Stomach (tissue), 19 donors: ENCODE results near the gene ATP5MC2. TPM values are rescaled to one million over a fixed set of nuclear protein-coding genes. Genes with fewer than 3 reads are reported as not detected.
A peak's percentile ranks its signal among the peaks of the same experiment; 100 is the strongest.

Source experiments
- DNase-seq, 2 donors: peaks; one replicate each; pipeline versions ENCODE4 v3.0.0 to v3.0.0-alpha.2; 2013 to 2019
- H3K27ac ChIP-seq, 5 donors: fragments of 200-600 bp in 4 of 5; sonication (generic) in 4 of 5; one replicate each; pipeline ENCODE4 v1.5.1; 2013 to 2019; ENCODE audit warnings: mild to moderate bottlenecking in 1 of 5, moderate library complexity in 1 of 5
- H3K27me3 ChIP-seq, 3 donors: fragments of 200-600 bp; sonication (generic); one replicate each; pipeline ENCODE4 v1.5.1; 2017 to 2019; ENCODE audit warnings: mixed run types in 1 of 3
- H3K36me3 ChIP-seq, 4 donors: fragments of 200-600 bp; sonication (generic); 1 replicate in 3 of 4; 2 replicates in 1 of 4; pipeline ENCODE4 v1.5.1; 2016 to 2019
- H3K4me1 ChIP-seq, 4 donors: fragments of 200-600 bp; sonication (generic); one replicate each; pipeline ENCODE4 v1.5.1; 2016 to 2019
- H3K4me3 ChIP-seq, 4 donors: fragments of 200-600 bp; sonication (generic) in 3 of 4; one replicate each; pipeline ENCODE4 v1.5.1; 2016 to 2019; ENCODE audit warnings: mild to moderate bottlenecking in 1 of 4
- H3K9me3 ChIP-seq, 4 donors: fragments of 200-600 bp; sonication (generic); one replicate each; pipeline ENCODE4 v1.5.1; 2016 to 2019
- EP300 ChIP-seq: sonication (generic); formaldehyde crosslinking; IDR thresholded peaks from one replicate; pipeline ENCODE4 v1.6.1; 2017; ENCODE audit warnings: antibody characterized with exemption
- POLR2A ChIP-seq, 4 donors: fragments of 450-650 bp; IDR thresholded peaks; one replicate each; pipeline ENCODE4 v1.6.1; 2016; ENCODE audit warnings: antibody characterized with exemption in 4 of 4, control low read depth in 2 of 4, mild to moderate bottlenecking in 1 of 4, moderate library complexity in 1 of 4
- POLR2AphosphoS5 ChIP-seq, 3 donors: sonication (generic); formaldehyde crosslinking; IDR thresholded peaks; one replicate each; pipeline ENCODE4 v1.6.1; 2016; ENCODE audit warnings: antibody characterized with exemption in 3 of 3
- WGBS, 5 donors: extraction: QIAGEN DNeasy Blood & Tissue Kit in 3 of 5; methylation state at CpG; one replicate each; pipeline versions ENCODE4 v1.1.5 to v1.1.7; 2013 to 2018; 5-methylcytosine and 5-hydroxymethylcytosine counted together
- intact Hi-C: fragments of 100-400 bp; cut with DNase I; formaldehyde crosslinking; loops from one replicate; pipeline ENCODE4 v1.15.1; 2023; ENCODE audit warnings: low total_unique reads
- long read RNA-seq, 10 donors: transcript quantifications; one replicate each; lab custom pipeline, GENCODE V29; 2026
- polyA plus RNA-seq, 3 donors: library from polyadenylated mRNA; stranded (reverse); fragments of 200-250 nt; gene quantifications; one replicate each; pipeline ENCODE4 v1.2.3, GENCODE V29; 2013
- total RNA-seq, 5 donors: library from RNA; depleted of rRNA; stranded (reverse); fragments of >200 nt; gene quantifications; one replicate each; pipeline versions ENCODE4 v1.1.0 to v1.2.3, GENCODE V29; 2014 to 2016
- TF ChIP-seq, protein P1 (sequence below), 7 experiments: fragments of 450-650 bp in 4 of 7; fragments of 200-600 bp in 3 of 7; sonication (generic) in 3 of 7; IDR thresholded peaks; one replicate each; pipeline ENCODE4 v1.5.1; 2016 to 2019; ENCODE audit warnings: antibody characterized with exemption in 7 of 7, control low read depth in 2 of 7, mild to moderate bottlenecking in 1 of 7
- donor health status: healthy with polysubstance abuse.
- donor health status: Bipolar disorder and iron deficiency.
- donor health status: healthy.

ATP5MC2 gene
- 100 to 1,000 TPM in 3 of 5 donors, 10 to 100 TPM in 2; 75.0 to 255 (median 241) TPM for total RNA-seq
- polyA plus RNA-seq, result 100 to 1,000 TPM; 517 to 864 (median 543) TPM
- long read RNA-seq, donor 1, transcript ATP5MC2-203 (4 exons, 1,976 nt), result minor isoform, 33 of 188 reads
- long read RNA-seq, donor 1, transcript ATP5MC2-202 (5 exons, 878 nt), result major isoform, 79 of 188 reads
- long read RNA-seq, donor 1, partial matches to known transcripts, result 74 of 188 reads
- long read RNA-seq, donor 1, other reads (novel, unspliced or antisense), result 0 of 188 reads
- long read RNA-seq, donor 2, transcript ATP5MC2-203 (4 exons, 1,976 nt), result minor isoform, 42 of 222 reads
- long read RNA-seq, donor 2, transcript ATP5MC2-202 (5 exons, 878 nt), result major isoform, 115 of 222 reads
- long read RNA-seq, donor 2, partial matches to known transcripts, result 54 of 222 reads
- long read RNA-seq, donor 2, other reads (novel, unspliced or antisense), result 8 of 222 reads
- long read RNA-seq, donor 3, transcript ATP5MC2-203 (4 exons, 1,976 nt), result minor isoform, 35 of 332 reads
- long read RNA-seq, donor 3, transcript ATP5MC2-202 (5 exons, 878 nt), result major isoform, 124 of 332 reads
- long read RNA-seq, donor 3, partial matches to known transcripts, result 163 of 332 reads
- long read RNA-seq, donor 3, other reads (novel, unspliced or antisense), result 8 of 332 reads
- long read RNA-seq, donor 4, transcript ATP5MC2-202 (5 exons, 878 nt), result major isoform, 35 of 58 reads
- long read RNA-seq, donor 4, transcript ATP5MC2-203 (4 exons, 1,976 nt), result minor isoform, 6 of 58 reads
- long read RNA-seq, donor 4, partial matches to known transcripts, result 17 of 58 reads
- long read RNA-seq, donor 4, other reads (novel, unspliced or antisense), result 0 of 58 reads
- long read RNA-seq, donor 5, transcript ATP5MC2-202 (5 exons, 878 nt), result major isoform, 219 of 459 reads
- long read RNA-seq, donor 5, transcript ATP5MC2-203 (4 exons, 1,976 nt), result minor isoform, 47 of 459 reads
- long read RNA-seq, donor 5, partial matches to known transcripts, result 185 of 459 reads
- long read RNA-seq, donor 5, other reads (novel, unspliced or antisense), result 6 of 459 reads
- long read RNA-seq, donor 6, transcript ATP5MC2-202 (5 exons, 878 nt), result major isoform, 416 of 779 reads
- long read RNA-seq, donor 6, transcript ATP5MC2-203 (4 exons, 1,976 nt), result minor isoform, 131 of 779 reads
- long read RNA-seq, donor 6, partial matches to known transcripts, result 207 of 779 reads
- long read RNA-seq, donor 6, other reads (novel, unspliced or antisense), result 23 of 779 reads
- long read RNA-seq, donor 7, transcript ATP5MC2-202 (5 exons, 878 nt), result major isoform, 244 of 622 reads
- long read RNA-seq, donor 7, transcript ATP5MC2-203 (4 exons, 1,976 nt), result minor isoform, 65 of 622 reads
- long read RNA-seq, donor 7, partial matches to known transcripts, result 301 of 622 reads
- long read RNA-seq, donor 7, other reads (novel, unspliced or antisense), result 10 of 622 reads
- long read RNA-seq, donor 8, transcript ATP5MC2-203 (4 exons, 1,976 nt), result minor isoform, 62 of 567 reads
- long read RNA-seq, donor 8, transcript ATP5MC2-202 (5 exons, 878 nt), result major isoform, 234 of 567 reads
- long read RNA-seq, donor 8, partial matches to known transcripts, result 256 of 567 reads
- long read RNA-seq, donor 8, other reads (novel, unspliced or antisense), result 15 of 567 reads
- long read RNA-seq, donor 9, transcript ATP5MC2-202 (5 exons, 878 nt), result major isoform, 267 of 700 reads
- long read RNA-seq, donor 9, transcript ATP5MC2-203 (4 exons, 1,976 nt), result minor isoform, 51 of 700 reads
- long read RNA-seq, donor 9, partial matches to known transcripts, result 364 of 700 reads
- long read RNA-seq, donor 9, other reads (novel, unspliced or antisense), result 14 of 700 reads
- long read RNA-seq, donor 10, transcript ATP5MC2-202 (5 exons, 878 nt), result major isoform, 99 of 210 reads
- long read RNA-seq, donor 10, transcript ATP5MC2-203 (4 exons, 1,976 nt), result minor isoform, 30 of 210 reads
- long read RNA-seq, donor 10, partial matches to known transcripts, result 80 of 210 reads
- long read RNA-seq, donor 10, other reads (novel, unspliced or antisense), result 0 of 210 reads

GRCh38 chr12:53675701-53676607, at the start of gene ATP5MC2:
ATP5MC2 (minus strand) TSS chr12:53676083; CDS start chr12:53672614, 3,469 bp downstream.
- intact Hi-C loops, result loop anchor here (5.0 to 10.0 kb wide), 2 partner anchors 61 to 129 kb away; no protein-coding TSS in a partner anchor
- Histone ChIP-seq H3K4me3 (peak within 1 kb of the TSS; percentile 56 to 81 (median 61)), H3K27ac (peak within 1 kb of the TSS; percentile 83 to 94 (median 87)), H3K9me3 (no peaks in the 10 kb centered on the region), H3K27me3 (peaks cover 0 to 4% (median 0%) of the 10 kb centered on the region in 3 donors), H3K36me3 (peaks cover 15 to 32% (median 26%) of the 10 kb centered on the region in 4 donors), H3K4me1 (peaks cover 16 to 61% (median 45%) of the 10 kb centered on the region in 4 donors)
- 0 to 1% (median 1%) methylated on average over 42 to 61 of the region's 61 CpGs for WGBS, 5 donors
- peak; percentile 98 to 100 for DNase-seq
- TF ChIP-seq POLR2AphosphoS5 (IDR thresholded peaks at IDR 0.05) (peak; percentile 70 to 96 (median 75)), EP300 (no peak)
- TF ChIP-seq, protein P1, sequence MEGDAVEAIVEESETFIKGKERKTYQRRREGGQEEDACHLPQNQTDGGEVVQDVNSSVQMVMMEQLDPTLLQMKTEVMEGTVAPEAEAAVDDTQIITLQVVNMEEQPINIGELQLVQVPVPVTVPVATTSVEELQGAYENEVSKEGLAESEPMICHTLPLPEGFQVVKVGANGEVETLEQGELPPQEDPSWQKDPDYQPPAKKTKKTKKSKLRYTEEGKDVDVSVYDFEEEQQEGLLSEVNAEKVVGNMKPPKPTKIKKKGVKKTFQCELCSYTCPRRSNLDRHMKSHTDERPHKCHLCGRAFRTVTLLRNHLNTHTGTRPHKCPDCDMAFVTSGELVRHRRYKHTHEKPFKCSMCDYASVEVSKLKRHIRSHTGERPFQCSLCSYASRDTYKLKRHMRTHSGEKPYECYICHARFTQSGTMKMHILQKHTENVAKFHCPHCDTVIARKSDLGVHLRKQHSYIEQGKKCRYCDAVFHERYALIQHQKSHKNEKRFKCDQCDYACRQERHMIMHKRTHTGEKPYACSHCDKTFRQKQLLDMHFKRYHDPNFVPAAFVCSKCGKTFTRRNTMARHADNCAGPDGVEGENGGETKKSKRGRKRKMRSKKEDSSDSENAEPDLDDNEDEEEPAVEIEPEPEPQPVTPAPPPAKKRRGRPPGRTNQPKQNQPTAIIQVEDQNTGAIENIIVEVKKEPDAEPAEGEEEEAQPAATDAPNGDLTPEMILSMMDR (IDR thresholded peaks at IDR 0.05), result peak in 6 of 7 experiments; percentile 97 to 100 (median 98)

DNA sequence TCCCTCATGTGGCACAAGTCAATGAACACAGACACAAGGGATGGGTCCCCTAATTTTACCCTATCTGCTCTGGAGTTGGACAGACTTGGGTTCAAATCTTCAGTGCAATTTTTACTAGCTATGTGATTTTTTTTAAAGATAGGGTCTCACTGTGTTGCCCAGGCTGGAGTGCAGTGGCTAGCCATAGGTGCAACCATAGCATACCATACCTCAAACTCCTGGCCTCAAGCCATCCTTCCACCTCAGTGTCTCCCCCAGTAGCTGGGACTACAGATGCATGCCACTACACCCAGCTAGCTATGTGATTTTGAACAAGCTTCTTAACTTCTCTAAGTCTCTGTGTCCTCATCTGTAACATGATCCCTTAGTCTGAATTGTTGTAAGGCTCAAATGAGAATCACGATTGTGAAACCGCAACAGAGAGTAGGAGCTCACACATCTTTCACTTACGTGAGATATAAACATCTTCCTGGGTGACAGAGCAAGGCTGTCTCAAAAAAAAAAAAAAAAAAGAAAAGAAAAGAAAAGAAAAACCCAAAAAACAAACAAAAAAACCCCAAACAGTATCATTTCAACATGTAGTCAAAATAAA, 46.7 kb upstream of the ATP5MC2 start:
- Histone ChIP-seq H3K27me3 (no peaks in the 10 kb centered on the region), H3K9me3 (no peaks in the 10 kb centered on the region), H3K4me3 (no peak overlapping the region), H3K4me1 (peaks cover 14 to 23% (median 20%) of the 10 kb centered on the region in 4 donors), H3K27ac (no peak overlapping the region), H3K36me3 (peaks cover 51 to 77% (median 77%) of the 10 kb centered on the region in 4 donors)
- WGBS, 5 donors, result 79 to 88% (median 85%) methylated on average over 3 of the region's 3 CpGs
- TF ChIP-seq POLR2A (IDR thresholded peaks at IDR 0.05), result no peak
- TF ChIP-seq EP300, result no peak
- TF ChIP-seq, protein P1 (IDR thresholded peaks at IDR 0.05), result no peak
- TF ChIP-seq POLR2AphosphoS5 (IDR thresholded peaks at IDR 0.05), result no peak
- DNase-seq, result no peak
- intact Hi-C loops, result no loop called here

- Histone ChIP-seq H3K9me3 (no peaks in the 10 kb centered on the region), H3K36me3 (peaks cover 57 to 93% (median 93%) of the 10 kb centered on the region in 4 donors), H3K4me3 (no peak overlapping the region), H3K4me1 (peaks cover 6 to 14% (median 10%) of the 10 kb centered on the region in 4 donors), H3K27me3 (no peaks in the 10 kb centered on the region), H3K27ac (no peak overlapping the region)
- whole genome bisulfite sequencing, 5 donors, result 81 to 96% (median 86%) methylated on average over 1 of the region's 1 CpG
- DNase-seq, result no peak
- intact Hi-C loops, result no loop called here
- TF ChIP-seq, protein P1 (IDR thresholded peaks at IDR 0.05), result no peak
- TF ChIP-seq EP300 (no peak), POLR2A (IDR thresholded peaks at IDR 0.05) (no peak), POLR2AphosphoS5 (IDR thresholded peaks at IDR 0.05) (no peak)
Observed at GRCh38 chr12:53720946-53721345, 45.1 kb upstream of the ATP5MC2 start.
